Thyroid gland (tissue), 4 donors: ENCODE measurements around the gene TMEM19.

Experiments used
- POLR2A ChIP-seq, 2 donors: fragments of 450-650 bp; IDR thresholded peaks; one replicate each; pipeline ENCODE4 v1.6.1; 2017; ENCODE audit warnings: antibody characterized with exemption in 2 of 2, mild to moderate bottlenecking in 2 of 2, moderate library complexity in 1 of 2
- TF ChIP-seq, protein P1 (sequence below), 6 experiments: fragments of 200-600 bp in 3 of 6; fragments of 450-650 bp in 3 of 6; sonication (generic) in 3 of 6; IDR thresholded peaks; one replicate each; pipeline ENCODE4 v1.5.1; 2016 to 2019; ENCODE audit warnings: antibody characterized with exemption in 6 of 6, mild to moderate bottlenecking in 2 of 6, inconsistent platforms in 1 of 6, moderate library complexity in 1 of 6

DNA sequence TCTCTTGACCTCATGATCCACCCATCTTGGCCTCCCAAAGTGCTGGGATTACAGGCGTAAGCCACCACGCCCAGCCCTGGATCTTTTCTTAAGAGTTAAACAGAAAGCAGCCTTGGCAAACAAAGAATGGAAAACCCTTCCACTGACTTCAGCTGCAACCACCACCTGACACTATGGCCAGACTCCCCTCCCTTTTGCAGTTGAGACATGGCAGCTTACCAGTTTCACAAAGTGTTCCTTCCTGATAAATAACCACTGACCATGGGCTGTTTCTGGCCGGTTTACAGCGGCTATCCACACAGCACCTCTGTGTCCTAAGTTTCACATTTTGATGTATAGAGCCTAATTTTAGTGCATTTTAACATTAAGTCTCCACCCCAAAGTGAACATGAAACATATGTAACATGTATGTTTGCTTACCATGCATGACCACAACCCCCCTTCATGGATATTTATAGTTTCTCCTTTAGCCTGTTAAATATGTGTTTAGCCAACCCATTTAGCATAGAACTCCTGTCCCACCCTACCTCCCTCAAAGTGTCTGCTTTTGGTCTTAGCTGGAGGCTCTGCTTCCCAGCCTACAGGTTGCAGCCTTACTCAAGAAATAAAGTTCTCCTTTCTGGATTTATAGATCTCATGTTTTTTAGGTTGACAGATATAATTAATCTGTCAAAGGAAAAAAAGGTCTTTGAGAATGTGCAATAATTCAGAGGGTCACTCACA is 36.1 kb downstream of the TMEM19 start:
- TF ChIP-seq, protein P1, sequence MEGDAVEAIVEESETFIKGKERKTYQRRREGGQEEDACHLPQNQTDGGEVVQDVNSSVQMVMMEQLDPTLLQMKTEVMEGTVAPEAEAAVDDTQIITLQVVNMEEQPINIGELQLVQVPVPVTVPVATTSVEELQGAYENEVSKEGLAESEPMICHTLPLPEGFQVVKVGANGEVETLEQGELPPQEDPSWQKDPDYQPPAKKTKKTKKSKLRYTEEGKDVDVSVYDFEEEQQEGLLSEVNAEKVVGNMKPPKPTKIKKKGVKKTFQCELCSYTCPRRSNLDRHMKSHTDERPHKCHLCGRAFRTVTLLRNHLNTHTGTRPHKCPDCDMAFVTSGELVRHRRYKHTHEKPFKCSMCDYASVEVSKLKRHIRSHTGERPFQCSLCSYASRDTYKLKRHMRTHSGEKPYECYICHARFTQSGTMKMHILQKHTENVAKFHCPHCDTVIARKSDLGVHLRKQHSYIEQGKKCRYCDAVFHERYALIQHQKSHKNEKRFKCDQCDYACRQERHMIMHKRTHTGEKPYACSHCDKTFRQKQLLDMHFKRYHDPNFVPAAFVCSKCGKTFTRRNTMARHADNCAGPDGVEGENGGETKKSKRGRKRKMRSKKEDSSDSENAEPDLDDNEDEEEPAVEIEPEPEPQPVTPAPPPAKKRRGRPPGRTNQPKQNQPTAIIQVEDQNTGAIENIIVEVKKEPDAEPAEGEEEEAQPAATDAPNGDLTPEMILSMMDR (IDR thresholded peaks at IDR 0.05), result no peak
- TF ChIP-seq POLR2A (IDR thresholded peaks at IDR 0.05), result no peak
